ENCODE results near the gene RNF213.

DNA sequence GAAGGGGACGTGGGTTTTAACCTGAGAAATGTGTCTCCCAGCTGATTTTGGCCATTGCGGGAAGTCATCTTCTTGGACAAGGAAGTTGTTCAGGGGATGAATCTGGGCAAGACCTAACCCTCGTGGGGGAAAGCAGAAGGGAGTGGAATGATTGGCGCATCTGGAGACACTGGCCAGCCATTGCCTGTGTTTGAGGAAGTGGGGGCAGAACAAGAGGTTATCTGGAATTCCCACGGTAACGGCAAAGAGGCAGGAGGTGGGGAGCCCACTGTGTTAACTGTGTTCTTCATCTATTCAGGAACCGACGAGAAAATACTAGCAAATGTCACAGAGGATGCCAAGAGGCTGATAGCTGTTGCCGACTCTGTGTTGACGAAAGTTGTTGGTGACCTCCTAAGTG lies 66.9 kb downstream of the RNF213 start:
- TF ChIP-seq CTCF (conservative IDR thresholded peaks at IDR 0.05): no peak
- TF ChIP-seq EZH2 (IDR thresholded peaks at IDR 0.05; ENCODE audit: low read depth): no peak

Data from PC-9 (cell line).